Measurements from ENCODE around the gene CAPZB. TPM values are rescaled to one million over a fixed set of nuclear protein-coding genes. Genes with fewer than 3 reads are reported as not detected.

CAPZB gene
- total RNA-seq, 1 experiment from 2014 or later: 225 TPM

GRCh38 chr1:19457607-19458006 is 27.7 kb downstream of the CAPZB start:
- DNase-seq (ENCODE audit: low read depth in 1 of 2, low spot score in 2 of 2): no peak
- H3K27ac ChIP-seq: no peak overlapping the region
- peaks cover 9% of the 10 kb centered on the region for H3K36me3 ChIP-seq
- H3K4me3 ChIP-seq: no peak overlapping the region
- H3K27me3 ChIP-seq (replicated peaks): no peaks in the 10 kb centered on the region
- H3K9me3 ChIP-seq (replicated peaks): no peaks in the 10 kb centered on the region
- peaks cover 26% of the 10 kb centered on the region for H3K4me1 ChIP-seq (replicated peaks)

- DNase-seq (ENCODE audit: low read depth in 1 of 2, low spot score in 2 of 2): no peak
- Histone ChIP-seq H3K27ac (no peak overlapping the region), H3K27me3 (replicated peaks) (no peaks in the 10 kb centered on the region), H3K9me3 (replicated peaks) (no peaks in the 10 kb centered on the region), H3K36me3 (peaks cover 6% of the 10 kb centered on the region), H3K4me3 (no peak overlapping the region), H3K4me1 (replicated peaks) (peaks cover 32% of the 10 kb centered on the region)
Observed at GRCh38 chr1:19456968-19457441, 28.3 kb downstream of the CAPZB start.

- Histone ChIP-seq H3K9me3 (replicated peaks) (no peaks in the 10 kb centered on the region), H3K36me3 (peaks cover 6% of the 10 kb centered on the region), H3K4me3 (no peak overlapping the region), H3K27me3 (replicated peaks) (no peaks in the 10 kb centered on the region), H3K4me1 (replicated peaks) (peaks cover 48% of the 10 kb centered on the region), H3K27ac (no peak overlapping the region)
- no peak for DNase-seq (ENCODE audit: low read depth in 1 of 2, low spot score in 2 of 2)
Observed at GRCh38 chr1:19455353-19455752, 30.0 kb downstream of the CAPZB start.

GRCh38 chr1:19454265-19455146 is 30.8 kb downstream of the CAPZB start:
- Histone ChIP-seq H3K4me3 (no peak overlapping the region), H3K4me1 (replicated peaks) (peaks cover 56% of the 10 kb centered on the region), H3K36me3 (no peaks in the 10 kb centered on the region; the same call in none of the 2 replicates), H3K27ac (no peak overlapping the region), H3K9me3 (replicated peaks) (no peaks in the 10 kb centered on the region), H3K27me3 (replicated peaks) (no peaks in the 10 kb centered on the region)
- DNase-seq (ENCODE audit: low read depth in 1 of 2, low spot score in 2 of 2): no peak

- peaks cover 63% of the 10 kb centered on the region for H3K4me1 ChIP-seq (replicated peaks)
- DNase-seq (ENCODE audit: low read depth in 1 of 2, low spot score in 2 of 2): no peak
- H3K27ac ChIP-seq: no peak overlapping the region
- H3K36me3 ChIP-seq: peaks cover 3% of the 10 kb centered on the region
- H3K9me3 ChIP-seq (replicated peaks): no peaks in the 10 kb centered on the region
- H3K27me3 ChIP-seq (replicated peaks): no peaks in the 10 kb centered on the region
- H3K4me3 ChIP-seq: no peak overlapping the region
Observed at GRCh38 chr1:19453741-19454201, 31.6 kb downstream of the CAPZB start.

- peak in 1 of 2 experiments; percentile 67 for DNase-seq (ENCODE audit: low read depth in 1 of 2, low spot score in 2 of 2)
- Histone ChIP-seq H3K4me1 (replicated peaks) (peaks cover 75% of the 10 kb centered on the region), H3K9me3 (replicated peaks) (no peaks in the 10 kb centered on the region), H3K36me3 (peaks cover 17% of the 10 kb centered on the region), H3K4me3 (no peak overlapping the region), H3K27me3 (replicated peaks) (no peaks in the 10 kb centered on the region), H3K27ac (no peak overlapping the region)
Observed at GRCh38 chr1:19452221-19452663, 33.1 kb downstream of the CAPZB start.

- H3K27ac ChIP-seq: no peak overlapping the region
- DNase-seq (ENCODE audit: low read depth in 1 of 2, low spot score in 2 of 2): peak; percentile 67 to 85
- peaks cover 81% of the 10 kb centered on the region for H3K4me1 ChIP-seq (replicated peaks)
- no peak overlapping the region for H3K4me3 ChIP-seq
- H3K27me3 ChIP-seq (replicated peaks): no peaks in the 10 kb centered on the region
- H3K9me3 ChIP-seq (replicated peaks): no peaks in the 10 kb centered on the region
- peaks cover 23% of the 10 kb centered on the region for H3K36me3 ChIP-seq
Observed at GRCh38 chr1:19450811-19451515, 34.4 kb downstream of the CAPZB start.

- H3K4me3 ChIP-seq: no peak overlapping the region
- H3K27ac ChIP-seq: no peak overlapping the region; the same call in 1 of the 2 replicates
- peaks cover 25% of the 10 kb centered on the region for H3K36me3 ChIP-seq
- H3K4me1 ChIP-seq (replicated peaks): peaks cover 84% of the 10 kb centered on the region
- H3K9me3 ChIP-seq (replicated peaks): no peaks in the 10 kb centered on the region
- no peak for DNase-seq (ENCODE audit: low read depth in 1 of 2, low spot score in 2 of 2)
- H3K27me3 ChIP-seq (replicated peaks): no peaks in the 10 kb centered on the region
Observed at GRCh38 chr1:19449454-19450228, 35.7 kb downstream of the CAPZB start.

- peak; percentile 76 to 80 for DNase-seq (ENCODE audit: low read depth in 1 of 2, low spot score in 2 of 2)
- peak overlapping the region; percentile 28; the same call in 1 of the 2 replicates for H3K27ac ChIP-seq
- no peak overlapping the region for H3K4me3 ChIP-seq
- no peaks in the 10 kb centered on the region for H3K9me3 ChIP-seq (replicated peaks)
- H3K4me1 ChIP-seq (replicated peaks): peaks cover 86% of the 10 kb centered on the region
- no peaks in the 10 kb centered on the region for H3K27me3 ChIP-seq (replicated peaks)
- H3K36me3 ChIP-seq: peaks cover 25% of the 10 kb centered on the region
Observed at GRCh38 chr1:19448491-19449439, 36.6 kb downstream of the CAPZB start.

- no peaks in the 10 kb centered on the region for H3K9me3 ChIP-seq (replicated peaks)
- peaks cover 77% of the 10 kb centered on the region for H3K4me1 ChIP-seq (replicated peaks)
- no peak for DNase-seq (ENCODE audit: low read depth in 1 of 2, low spot score in 2 of 2)
- no peaks in the 10 kb centered on the region for H3K27me3 ChIP-seq (replicated peaks)
- H3K4me3 ChIP-seq: no peak overlapping the region
- H3K27ac ChIP-seq: no peak overlapping the region
- peaks cover 25% of the 10 kb centered on the region for H3K36me3 ChIP-seq
Observed at GRCh38 chr1:19447550-19447949, 37.8 kb downstream of the CAPZB start.

- no peak overlapping the region for H3K4me3 ChIP-seq
- peaks cover 74% of the 10 kb centered on the region for H3K4me1 ChIP-seq (replicated peaks)
- DNase-seq (ENCODE audit: low read depth in 1 of 2, low spot score in 2 of 2): peak in 1 of 2 experiments; percentile 15
- H3K27ac ChIP-seq: no peak overlapping the region
- H3K36me3 ChIP-seq: peaks cover 25% of the 10 kb centered on the region
- no peaks in the 10 kb centered on the region for H3K9me3 ChIP-seq (replicated peaks)
- no peaks in the 10 kb centered on the region for H3K27me3 ChIP-seq (replicated peaks)
Observed at GRCh38 chr1:19445417-19446342, 39.7 kb downstream of the CAPZB start.
